Stimulated activated CD8-positive, alpha-beta memory T cell treated with anti-CD3 and anti-CD28 coated beads, Interleukin-12 subunit alpha, Interleukin-12 subunit beta, amount 100 ng/mL, for 24 hours (primary cell): ENCODE results near the gene SESN3.
"Not testable (repeated sequence)": the region's sequence is repeated elsewhere in the genome, so short reads cannot be mapped to it uniquely, and the experiment has no call there.

Source experiments
- DNase-seq: peaks from one replicate; pipeline ENCODE4 v3.0.0-alpha.2; 2020; ENCODE audit errors: extremely low read depth

Gene SESN3

DNA sequence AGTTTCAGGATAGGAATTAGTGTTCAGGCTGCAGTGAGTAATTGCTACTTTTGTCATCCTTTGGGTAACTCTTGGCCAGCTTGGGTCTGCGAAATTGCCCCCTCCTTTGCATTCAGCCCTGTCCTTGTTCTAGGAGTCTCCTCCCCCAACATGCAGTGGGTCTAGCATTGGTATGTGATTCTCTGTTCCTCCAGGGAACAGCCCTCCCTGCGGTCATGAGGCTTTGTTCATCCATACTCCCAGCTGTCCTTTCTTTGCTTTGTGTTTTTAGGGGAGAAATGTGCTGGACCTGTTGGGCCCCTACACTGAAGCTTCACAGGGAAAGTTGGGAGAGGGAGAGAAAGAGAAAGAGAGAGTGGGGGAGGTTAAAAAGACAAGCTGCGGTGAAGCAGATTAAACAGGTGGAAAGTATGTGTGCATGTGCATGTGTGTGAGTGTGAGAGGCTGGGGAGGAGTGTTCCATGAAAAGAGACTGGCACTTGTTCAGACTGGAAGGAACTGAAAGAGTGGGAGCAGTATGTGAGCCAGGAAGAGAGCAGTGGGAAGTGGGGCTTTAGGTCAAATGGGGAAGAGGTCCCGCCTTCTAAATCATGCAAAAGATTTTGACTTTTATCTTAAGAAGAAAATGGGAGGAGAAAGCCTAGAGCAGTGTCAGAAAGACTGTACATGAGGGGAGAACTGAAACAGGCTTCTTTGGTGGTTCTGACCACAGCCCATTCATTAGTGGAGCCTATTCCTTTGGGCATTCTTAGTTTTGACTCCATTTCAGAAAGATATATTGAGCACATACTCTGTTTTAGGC, 17.9 kb upstream of the SESN3 start:
- DNase-seq = no peak

DNA sequence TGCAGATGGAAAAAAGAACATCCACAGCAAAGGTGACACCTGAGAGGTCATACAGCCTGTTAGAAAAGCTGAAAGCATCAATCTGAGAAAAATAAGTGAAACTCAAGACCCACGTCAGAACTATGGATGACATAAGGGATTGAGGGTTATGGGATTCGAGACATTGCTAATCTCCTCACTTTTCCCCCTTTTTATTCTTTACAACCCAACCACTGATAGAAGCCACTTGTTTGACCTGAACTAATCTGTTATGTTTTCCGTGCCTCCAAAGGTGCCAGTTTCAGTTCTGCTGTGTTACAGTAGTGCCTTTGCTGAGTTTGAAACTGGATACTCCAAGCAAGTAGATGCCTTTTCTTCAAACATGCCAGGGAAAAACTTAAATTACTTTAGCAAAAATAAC, 16.9 kb upstream of the SESN3 start:
- no peak for DNase-seq

DNA sequence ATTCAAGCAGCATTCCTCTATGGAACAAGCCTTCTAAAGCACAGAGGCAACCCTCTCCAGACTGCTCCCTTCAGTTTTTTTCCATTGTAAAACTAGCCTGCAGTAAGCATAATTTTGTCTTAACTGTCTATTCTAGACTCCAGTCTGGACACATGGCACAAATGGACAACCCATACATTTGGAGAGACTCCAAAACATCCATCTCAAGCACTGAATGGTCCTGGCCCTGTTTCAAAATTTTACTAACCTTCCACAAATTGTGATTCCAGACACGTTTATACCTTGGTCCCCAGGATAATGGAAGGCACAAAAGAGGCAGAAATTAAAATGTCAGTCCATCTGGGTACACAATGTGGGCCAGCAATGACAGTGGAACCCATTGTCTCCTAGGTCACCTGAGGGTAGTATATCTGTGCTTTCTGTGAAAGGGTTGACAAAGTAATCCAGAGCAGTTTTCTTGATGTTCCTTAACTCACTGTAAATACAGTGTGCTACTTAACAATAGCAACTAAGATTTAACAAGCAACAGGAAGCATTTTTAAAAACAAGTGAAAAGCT, 16.2 kb upstream of the SESN3 start:
- no peak for DNase-seq

DNA sequence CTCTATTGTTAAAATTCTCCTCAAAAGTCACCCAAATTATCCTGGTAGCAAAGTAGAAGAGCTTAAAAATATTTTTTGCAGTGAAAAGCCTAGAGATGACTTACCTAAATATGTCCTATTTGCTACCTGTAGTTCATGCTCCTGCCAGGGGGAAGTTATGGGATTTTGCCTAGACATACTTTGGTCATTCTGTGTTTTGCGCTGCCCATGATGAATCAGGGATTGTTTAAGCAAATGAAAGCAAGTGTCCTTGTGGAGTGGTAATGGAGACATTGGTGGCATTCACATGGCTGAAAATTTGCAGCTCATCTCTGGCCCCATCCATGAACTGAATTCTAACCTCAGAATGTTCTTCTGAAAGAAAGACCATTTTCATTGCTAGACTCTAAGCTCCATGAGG, 14.6 kb upstream of the SESN3 start:
- no peak for DNase-seq

DNA sequence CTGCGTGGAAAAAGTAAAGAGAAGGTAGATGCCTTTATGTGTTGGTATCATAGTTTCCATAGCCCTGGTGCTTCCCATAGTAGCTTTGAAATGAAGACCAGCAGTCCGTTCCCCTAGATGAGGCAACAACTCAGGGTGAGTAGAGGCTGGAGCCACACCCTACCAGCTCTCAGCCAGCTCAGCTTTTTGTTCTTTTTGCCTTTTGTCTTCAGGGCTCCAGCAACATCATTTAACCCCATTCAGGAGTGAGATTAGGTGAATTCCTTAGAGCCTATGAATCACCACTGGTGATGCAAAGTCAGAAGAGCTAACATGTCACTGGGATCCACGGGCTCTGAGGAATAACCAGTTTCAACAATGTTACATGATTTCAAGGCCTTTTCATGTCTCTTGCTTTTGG, 14.0 kb upstream of the SESN3 start:
- DNase-seq = no peak

DNA sequence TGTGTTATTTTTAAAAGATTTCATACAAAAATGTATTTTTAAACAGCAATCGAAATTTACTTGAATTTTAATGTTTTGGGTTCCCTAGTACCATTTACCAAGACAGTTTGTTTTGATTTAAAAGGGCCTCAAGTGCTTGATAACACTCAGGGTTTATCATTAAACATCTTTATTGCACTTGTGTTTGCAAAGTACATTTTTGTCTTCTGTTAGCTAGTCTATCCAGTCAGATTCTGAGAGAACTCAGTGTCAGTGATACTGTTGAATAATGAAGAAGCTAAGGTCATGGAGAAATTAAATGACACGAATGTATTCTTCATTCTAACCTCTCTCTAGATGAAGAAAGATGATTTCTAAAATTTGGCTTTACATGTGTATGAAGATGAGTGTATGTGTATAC, 12.7 kb upstream of the SESN3 start:
- DNase-seq = no peak

DNA sequence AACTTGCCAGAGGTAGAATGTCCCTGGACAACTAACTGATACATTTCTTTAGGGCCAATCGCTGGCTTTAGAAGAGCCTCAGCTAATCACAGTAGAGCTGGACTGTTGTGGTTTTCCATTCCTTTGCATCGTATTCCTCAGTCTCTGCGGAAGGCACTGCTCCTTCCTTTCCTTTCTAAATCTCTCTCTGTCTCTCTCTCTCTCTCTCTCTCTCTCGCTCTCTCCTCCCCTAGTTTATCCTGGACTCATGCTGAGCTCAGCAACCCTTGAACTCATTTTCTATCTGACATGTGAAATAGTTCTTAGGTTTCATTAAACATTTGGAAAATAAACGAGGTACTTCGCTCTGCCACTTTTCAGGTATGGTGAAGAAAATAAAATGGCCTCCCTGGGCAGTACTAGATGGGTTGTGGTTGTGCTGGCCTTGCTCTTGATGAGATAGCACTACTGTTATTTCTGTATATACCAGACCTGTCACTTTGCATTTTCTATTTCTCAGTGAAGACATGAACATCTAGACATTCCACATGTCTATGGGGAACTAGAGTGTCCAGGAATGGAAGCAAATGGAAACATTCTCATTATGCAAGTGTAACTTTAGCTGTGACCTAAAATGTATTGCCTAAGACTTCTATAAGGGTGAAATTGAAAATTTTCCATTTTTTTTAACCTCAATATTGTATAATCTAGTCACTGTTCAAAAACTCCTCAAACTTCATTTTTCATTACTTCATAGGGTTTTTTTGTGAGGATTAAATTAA, 12.0 kb upstream of the SESN3 start:
- no peak for DNase-seq

DNA sequence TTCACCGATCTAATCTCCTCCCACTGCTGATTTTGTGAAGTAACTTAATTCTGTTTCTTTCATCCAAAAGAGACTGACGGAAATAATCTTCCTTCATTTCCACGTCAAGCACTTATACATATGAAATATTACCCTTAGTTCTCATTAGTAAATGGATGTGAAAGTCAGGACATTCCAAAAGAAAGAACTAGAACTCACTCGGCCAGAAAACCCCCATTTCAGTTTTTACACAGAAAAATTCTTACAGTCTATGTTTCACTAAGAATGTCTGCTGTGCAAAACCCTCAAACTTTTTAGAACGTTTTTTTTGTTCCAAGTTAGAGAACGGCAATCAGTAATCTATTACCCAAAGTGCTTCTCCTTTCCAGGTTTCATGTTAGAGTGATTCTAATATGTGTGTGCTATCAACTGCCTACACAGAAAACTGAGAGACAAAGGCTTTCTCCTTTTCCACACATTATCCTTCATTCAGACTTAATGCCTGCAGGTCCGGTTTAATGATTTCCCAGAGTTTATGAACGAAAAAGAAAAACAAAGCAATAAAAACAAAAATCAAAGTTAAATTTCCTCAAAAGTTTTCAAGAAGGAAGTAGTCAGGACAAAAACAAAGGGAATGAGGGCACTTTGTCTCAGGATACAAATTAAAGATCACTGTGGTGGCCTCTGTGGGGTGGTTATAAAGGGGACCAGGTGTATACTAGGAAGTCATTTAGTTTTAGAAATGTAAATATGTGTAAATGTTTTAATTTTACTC, 11.3 kb upstream of the SESN3 start:
- DNase-seq = no peak

DNA sequence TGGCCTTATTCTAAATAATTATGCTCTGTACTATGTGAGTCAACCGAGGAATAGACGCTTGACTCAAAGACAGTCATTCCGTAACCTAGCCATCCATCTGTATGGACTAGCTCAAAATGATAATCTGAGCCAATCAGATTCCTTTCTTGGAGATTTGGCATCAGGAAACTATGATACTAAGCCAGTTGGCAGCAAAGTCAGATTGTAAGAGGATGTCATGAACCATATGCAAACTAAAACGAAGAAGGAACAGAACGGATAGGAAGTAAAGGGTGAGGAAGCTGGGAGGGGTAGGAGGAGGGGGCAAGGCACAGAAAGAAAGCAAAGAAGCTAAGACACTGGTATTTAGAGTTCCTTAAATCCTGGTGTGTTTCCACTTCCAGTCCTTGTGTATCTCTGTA, 10.7 kb upstream of the SESN3 start:
- DNase-seq = no peak

DNA sequence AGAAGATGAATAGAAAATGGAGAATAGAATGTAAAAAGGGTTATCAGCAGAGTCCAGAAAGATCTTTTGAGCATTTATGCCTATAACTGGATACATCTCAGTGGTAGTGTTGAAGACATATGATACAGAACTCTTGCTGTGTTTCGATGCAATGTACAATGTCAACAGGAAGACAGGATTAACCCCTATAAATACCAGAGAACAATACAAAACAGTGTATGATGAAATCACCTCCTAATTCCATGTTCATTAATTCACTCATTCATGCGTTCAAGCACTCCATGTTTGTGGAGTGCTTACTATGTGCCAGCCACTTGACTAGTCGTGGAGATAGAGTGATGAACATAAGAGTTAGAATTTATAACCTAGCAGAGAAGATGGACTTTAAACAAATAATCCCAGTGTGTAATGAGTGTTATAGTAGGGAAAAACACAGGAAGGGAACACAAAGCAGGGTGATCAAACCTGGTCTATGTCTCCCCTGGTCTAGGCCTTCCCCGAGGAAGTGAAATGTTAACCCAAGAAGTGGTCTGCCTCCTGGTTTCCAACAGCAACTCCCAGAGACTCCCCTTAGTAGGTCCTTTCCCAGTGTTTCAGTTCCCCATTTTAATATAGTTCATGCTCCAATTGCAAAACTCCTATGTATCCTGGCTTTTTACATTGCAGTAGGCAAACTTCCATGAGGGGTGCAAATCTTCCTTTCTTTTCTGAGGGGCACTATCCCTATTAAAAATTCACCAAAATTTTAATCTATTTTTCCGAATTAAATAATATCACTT, 9.1 kb upstream of the SESN3 start:
- DNase-seq = no peak

DNA sequence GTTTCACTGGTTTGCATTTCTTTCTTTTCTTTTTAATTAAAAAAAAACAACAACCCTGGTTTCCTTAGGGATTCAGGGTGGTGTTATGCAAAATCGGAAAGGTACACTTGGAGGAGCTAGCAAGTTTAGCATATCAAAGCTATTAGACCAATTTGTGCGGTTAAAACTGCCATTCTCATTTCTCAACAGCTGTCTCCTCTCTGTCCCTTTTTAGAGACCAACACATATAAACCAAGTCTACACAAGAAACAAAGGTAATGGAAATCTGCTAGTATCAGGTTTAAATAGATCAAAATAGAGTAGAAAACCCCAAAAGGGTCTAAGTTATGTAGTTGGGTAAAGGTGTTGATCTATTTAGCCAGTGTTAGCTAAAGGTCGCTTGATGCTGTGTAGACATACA, 1.7 kb upstream of the SESN3 start:
- no peak for DNase-seq

DNA sequence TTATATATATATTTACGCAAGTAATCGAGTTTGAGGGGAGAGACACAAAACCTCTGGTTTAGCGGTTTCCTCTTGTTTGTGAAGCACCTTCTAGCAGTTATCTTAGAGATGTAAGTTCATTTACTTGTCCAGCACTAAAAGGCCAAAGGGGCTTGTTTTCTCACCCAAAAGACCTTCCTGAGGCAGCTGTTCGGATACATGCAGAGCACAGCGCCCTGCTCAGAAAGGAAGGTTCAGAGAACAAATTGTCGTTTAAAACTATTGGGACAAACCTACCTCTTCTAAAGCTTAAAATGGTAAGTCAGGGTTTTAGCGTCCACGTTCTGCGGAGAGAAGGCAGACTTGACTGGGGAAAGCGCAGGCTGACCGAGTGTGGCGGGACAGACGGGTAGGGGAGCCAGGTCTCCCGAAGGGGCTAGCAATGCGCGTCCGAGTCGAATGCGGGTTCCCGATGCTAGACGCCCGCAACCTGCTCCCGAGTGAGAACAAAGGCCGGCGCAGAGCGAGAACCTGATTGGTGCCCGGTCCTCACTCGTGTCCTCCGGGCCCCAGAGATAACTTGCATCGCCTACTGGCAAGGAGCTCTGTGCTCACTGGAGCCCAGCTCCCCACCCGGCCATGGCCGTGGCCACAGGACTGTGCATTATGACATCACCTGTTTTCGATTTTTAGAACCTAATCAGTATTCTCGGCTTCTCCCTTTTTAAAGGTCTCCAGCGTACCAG, 1.0 kb upstream of the SESN3 start:
- DNase-seq = no peak

DNA sequence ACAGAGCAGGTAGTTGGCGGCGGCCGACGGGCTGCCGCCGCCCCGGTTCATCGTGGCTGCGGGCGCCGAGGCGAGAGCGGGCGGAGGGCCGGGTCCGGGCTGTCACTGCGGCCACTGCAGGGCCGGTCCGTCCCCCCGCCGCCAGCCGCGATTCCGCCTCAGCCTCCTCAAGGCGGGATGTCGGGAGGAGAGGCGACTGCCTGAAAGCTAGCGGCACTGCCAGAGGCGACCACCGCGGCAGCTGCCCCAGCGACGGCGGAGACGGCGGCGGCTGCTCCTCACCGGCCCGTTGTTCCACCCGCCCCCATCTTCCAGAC, 234 bp downstream of the SESN3 start:
- no peak for DNase-seq

DNA sequence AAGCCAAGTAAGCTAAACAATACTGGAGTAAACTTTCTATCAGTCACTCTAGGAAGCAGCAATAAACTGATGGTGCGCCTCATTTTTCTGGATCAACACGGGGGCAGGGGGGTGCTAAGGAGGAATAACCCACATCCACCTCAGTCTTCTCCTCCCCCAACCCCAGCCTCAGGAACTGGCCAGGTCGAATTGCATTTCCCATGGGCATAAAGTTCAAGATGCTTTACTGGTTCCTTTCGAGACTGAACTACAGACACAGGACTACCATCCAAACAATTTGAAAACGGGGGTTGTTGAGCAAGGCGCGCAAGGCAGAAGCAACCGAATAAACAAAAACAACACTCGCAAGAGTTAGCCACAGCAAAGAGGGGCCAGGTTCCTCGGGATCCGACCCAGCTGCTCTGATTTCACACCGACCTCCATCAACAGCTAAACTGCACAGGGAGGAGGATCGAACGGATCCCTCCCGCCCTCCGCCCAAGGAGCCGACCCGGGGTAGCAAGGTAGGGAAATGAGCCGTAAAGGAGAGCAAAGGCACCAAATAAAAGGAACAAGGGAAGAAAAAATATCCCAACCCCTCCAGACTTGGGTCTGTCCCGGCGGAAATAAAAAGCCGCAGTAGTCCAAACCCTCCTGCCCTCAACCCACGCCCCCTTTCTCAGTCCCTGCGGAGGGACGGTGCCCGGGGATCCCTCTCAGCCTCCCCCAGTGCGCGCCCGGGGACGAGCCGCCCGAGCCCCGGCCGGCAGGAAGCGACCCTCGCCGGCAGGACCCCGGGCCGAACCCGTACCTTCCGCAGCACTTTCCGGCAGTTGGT, 801 bp downstream of the SESN3 start:
- DNase-seq = no peak

DNA sequence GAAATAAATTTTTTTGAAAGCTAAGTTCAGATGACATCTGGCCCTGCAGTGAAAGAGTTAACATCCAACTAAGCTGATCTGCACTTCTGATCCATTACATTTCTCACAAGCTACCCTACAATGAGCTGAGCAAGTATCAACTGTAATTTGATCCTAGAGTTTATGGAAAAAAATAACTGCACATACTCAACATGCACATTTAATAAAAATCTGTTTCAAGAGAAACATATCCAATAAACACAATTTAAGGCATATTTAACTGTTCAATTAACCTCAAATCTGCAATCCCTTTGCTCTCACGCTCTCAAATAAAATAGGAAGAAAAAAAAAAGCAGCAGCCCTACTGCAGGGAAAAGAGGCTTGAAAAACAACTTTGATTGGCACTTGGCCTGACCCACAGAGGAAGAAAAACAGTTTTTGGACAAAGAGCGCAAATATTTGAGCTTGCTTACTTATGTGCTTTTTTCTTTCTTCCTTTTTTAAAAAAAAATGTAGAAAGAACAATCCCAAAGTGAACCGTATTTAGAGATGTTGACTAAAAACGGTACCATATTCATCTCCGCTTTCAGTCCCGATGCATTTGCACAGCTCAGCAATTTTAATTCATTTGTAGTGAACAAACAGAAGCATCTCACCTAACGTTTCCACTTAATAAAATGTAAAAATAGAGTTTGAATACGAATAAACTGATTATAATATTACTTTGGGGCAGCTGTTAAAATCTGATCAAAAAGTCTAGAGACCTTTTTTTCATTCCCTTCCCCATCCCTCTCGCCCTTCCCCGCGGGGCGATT, 1.6 kb downstream of the SESN3 start:
- no peak for DNase-seq

DNA sequence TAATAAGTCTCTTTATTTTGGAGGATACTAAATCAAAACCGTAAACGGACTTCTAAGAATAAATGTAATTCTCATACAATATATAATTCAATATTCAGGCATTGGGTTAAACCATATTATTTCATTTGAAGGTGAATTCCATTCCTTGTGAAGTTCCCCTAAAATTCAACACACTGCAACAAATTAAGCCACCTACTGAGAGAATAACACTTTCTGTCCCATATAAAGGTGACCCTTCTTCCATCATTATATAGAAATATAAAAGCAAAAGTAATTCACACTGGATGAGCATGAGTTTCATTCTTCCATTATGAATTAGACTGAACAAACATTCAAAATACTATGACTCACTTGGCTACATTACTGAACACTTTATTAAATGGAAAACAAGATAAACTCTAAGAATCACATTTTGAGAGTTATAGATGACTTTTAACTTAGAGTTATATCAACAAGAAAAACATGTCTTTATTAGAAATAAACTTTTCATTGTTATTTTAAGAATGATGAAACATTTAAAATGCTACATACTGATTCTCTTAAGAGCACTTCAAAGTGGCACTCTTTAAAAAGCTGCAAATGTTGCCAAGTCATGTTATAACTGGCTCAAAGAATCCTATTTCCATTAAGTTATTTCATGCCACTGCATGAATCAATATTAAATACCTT, 2.8 kb downstream of the SESN3 start:
- DNase-seq = no peak

DNA sequence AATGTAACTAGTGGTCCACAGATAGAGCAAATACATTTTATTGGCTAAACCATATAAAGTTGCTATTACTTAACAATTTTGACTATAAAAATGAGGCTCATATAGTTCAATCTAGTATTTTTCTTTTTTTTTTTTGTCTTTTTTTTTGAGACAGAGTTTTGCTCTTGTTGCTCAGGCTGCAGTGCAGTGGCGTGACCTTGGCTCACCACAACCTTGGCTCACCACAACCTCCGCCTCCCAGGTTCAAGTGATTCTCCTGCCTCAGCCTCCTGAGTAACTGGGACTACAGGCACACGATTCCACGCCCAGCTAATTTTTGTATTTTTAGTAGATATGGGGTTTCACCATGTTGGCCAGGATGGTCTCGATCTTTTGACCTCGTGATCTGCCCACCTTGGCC, 3.9 kb downstream of the SESN3 start:
- not testable (repeated sequence) for DNase-seq

DNA sequence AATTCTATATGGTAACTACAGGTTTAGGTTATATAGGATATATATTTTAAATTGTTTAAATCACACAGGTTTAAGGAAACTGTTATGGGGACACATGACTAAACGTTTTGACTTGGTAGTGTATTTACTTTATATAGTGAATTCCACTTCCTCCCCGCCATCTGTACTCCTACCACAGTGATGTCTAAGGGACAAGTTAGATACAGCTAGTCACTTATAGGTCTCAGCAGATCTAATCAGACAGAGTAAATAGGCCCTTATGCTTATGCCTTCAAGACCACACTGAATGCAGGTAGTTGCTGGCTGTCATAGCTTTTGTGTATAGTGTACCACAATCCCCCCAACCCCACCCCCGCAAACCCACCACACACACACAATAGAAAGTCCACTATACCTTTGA, 8.2 kb downstream of the SESN3 start:
- DNase-seq = no peak

DNA sequence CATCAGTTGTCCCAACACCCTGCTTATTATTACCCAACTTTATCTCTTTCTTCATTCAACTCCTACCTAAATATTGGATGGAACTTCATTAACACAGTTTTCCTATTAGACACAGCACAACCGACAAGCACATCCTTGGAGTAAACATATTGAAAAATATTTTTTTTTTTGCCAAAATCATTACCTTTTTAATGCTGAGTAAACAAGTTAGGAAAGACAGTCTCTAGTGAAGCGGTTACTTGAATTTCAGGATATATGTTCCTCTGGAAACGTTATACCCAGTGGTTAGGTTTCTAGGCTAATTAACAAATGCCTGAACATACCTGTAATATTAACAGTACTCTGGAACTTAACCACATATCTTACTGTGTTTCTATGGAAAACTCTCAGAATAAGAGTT, 11.4 kb downstream of the SESN3 start:
- DNase-seq = no peak
